Neural cell (in vitro differentiated cells): ENCODE data around the gene FYB1.

ENCODE experiments used
- CTCF ChIP-seq: fragments of 450-650 bp; IDR thresholded peaks from 2 replicates; pipeline ENCODE4 v1.5.1; 2014; ENCODE audit warnings: antibody characterized with exemption, mild to moderate bottlenecking, moderate library complexity; ENCODE audit not compliant: poor library complexity, severe bottlenecking
- EP300 ChIP-seq: fragments of 450-650 bp; conservative IDR thresholded peaks from 2 replicates; pipeline ENCODE4 v1.6.1; 2014; ENCODE audit warnings: antibody characterized with exemption, mild to moderate bottlenecking, moderate library complexity; ENCODE audit not compliant: poor library complexity, severe bottlenecking
- EZH2 ChIP-seq: fragments of 200-600, 300-800 bp; shearing (Covaris generic), sonication (generic); IDR thresholded peaks from 2 replicates; pipeline ENCODE4 v1.6.1; 2014; ENCODE audit warnings: antibody characterized with exemption, low read length, borderline replicate concordance, mild to moderate bottlenecking; ENCODE audit not compliant: insufficient read depth, poor library complexity, severe bottlenecking
- POLR2AphosphoS5 ChIP-seq: IDR thresholded peaks from 2 replicates; pipeline ENCODE4 v1.6.1; 2012
- RAD21 ChIP-seq: fragments of 450-650 bp; conservative IDR thresholded peaks from 2 replicates; pipeline ENCODE4 v1.6.1; 2014; ENCODE audit warnings: antibody characterized with exemption, mild to moderate bottlenecking, moderate library complexity
- REST ChIP-seq: IDR thresholded peaks from 2 replicates; pipeline ENCODE4 v1.6.1; 2012; ENCODE audit warnings: borderline replicate concordance
- SMC3 ChIP-seq: fragments of 450-650 bp; conservative IDR thresholded peaks from 2 replicates; pipeline ENCODE4 v1.6.1; 2014; ENCODE audit warnings: antibody characterized with exemption, mild to moderate bottlenecking, moderate library complexity; ENCODE audit not compliant: poor library complexity
- TAF1 ChIP-seq: IDR thresholded peaks from 2 replicates; pipeline ENCODE4 v1.6.1; 2012; ENCODE audit warnings: low read depth

DNA sequence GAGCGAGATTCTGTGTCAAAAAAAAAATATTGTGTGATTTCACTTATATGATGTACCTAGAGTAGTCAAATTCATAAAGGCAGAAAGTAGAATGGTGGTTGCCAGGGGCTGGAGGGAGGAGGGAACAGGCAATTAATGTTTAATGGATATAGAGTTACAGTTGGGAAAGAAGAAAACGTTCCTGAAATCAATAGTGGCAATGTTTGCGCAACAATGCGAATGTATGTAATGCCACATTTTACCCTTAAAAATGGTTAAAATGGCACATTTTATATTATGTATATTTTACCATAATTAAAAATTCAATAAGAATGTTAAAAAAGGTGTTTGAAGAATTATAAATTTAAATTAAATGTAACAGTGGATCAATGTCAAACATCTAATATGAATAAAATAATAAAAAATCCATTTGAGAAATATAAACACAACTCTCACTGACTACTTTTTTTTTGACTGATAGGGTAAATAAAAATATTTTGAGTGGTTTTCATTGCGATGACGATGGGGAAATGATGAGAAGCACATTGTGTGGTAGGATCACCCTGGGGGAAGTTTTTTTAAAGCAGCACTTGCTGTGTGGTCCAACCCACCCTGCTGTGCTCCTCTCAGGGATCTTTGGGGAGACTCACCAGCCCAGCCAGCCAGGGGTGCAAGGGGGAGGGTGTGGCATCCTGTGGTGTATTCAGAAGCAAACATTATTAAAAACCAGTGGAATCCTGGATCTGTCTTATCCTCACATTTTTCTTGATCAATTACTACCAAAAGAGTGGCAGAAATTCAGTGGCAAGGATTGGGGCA lies 4.3 kb downstream of the FYB1 start:
- no peak for TF ChIP-seq TAF1
- TF ChIP-seq CTCF: no peak
- no peak for TF ChIP-seq RAD21
- TF ChIP-seq EZH2: no peak
- no peak for TF ChIP-seq REST
- no peak for TF ChIP-seq POLR2AphosphoS5
- TF ChIP-seq EP300: no peak
- TF ChIP-seq SMC3: no peak
